SK-N-SH (cell line): ENCODE data around the gene SCNN1A. TPM values are rescaled to one million over a fixed set of nuclear protein-coding genes. Genes with fewer than 3 reads are reported as not detected.
A peak's percentile ranks its signal among the peaks of the same experiment; 100 is the strongest.

Experiments used
- CTCF ChIA-PET: fragments of 300-600, 350-600 bp; formaldehyde crosslinking; extraction: SDS; loops from one replicate; lab custom pipeline; 2021; lab: Yijun Ruan, JAX
- POLR2A ChIA-PET: fragments of 350-600 bp; sonication (Branson Sonifier 250); formaldehyde crosslinking; extraction: SDS; loops from one replicate; lab custom pipeline; 2020; ENCODE audit warnings: antibody characterized with exemption, inconsistent platforms; lab: Yijun Ruan, JAX
- DNase-seq: peaks from one replicate; pipeline ENCODE4 v3.0.0; 2012
- H2AFZ ChIP-seq: fragments of 200-600 bp; sonication (generic); 2 replicates; pipeline ENCODE4 v1.8.1; 2016; ENCODE audit warnings: antibody characterized with exemption, mild to moderate bottlenecking, low read depth
- H3F3A ChIP-seq: fragments of 200-600 bp; sonication (generic); replicated peaks from 2 replicates; pipeline ENCODE3; 2016; ENCODE audit warnings: antibody characterized with exemption, mild to moderate bottlenecking; ENCODE audit not compliant: insufficient read depth
- H3K27ac ChIP-seq, 2 experiments: fragments of 200-500 bp in 1 of 2; fragments of 200-600 bp in 1 of 2; sonication (Bioruptor generic) in 1 of 2; sonication (generic), shearing (Covaris generic) in 1 of 2; 2 replicates each; pipeline versions ENCODE4 v1.5.1 to v1.6.1; 2014 to 2016; ENCODE audit warnings: low read depth in 2 of 2, inconsistent platforms in 1 of 2, low read length in 1 of 2, mild to moderate bottlenecking in 1 of 2, mixed read lengths in 1 of 2
- H3K27me3 ChIP-seq: fragments of 200-600 bp; sonication (generic), shearing (Covaris generic); 2 replicates; pipeline ENCODE4 v1.6.1; 2016; ENCODE audit warnings: mixed run types; ENCODE audit not compliant: insufficient read depth
- H3K36me3 ChIP-seq, 2 experiments: fragments of 200-500 bp in 1 of 2; fragments of 200-600 bp in 1 of 2; sonication (Bioruptor generic) in 1 of 2; sonication (generic) in 1 of 2; replicated peaks in 1 of 2; 2 replicates each; pipeline versions ENCODE3 to v1.5.1; 2014 to 2016; ENCODE audit warnings: low read length in 1 of 2, mild to moderate bottlenecking in 1 of 2; ENCODE audit not compliant: insufficient read depth in 2 of 2, control insufficient read depth in 1 of 2
- H3K4me1 ChIP-seq, 2 experiments: fragments of 200-500 bp in 1 of 2; fragments of 200-600 bp in 1 of 2; sonication (Bioruptor generic) in 1 of 2; sonication (generic), shearing (Covaris generic) in 1 of 2; 2 replicates each; pipeline versions ENCODE4 v1.5.1 to v1.6.1; 2014 to 2016; ENCODE audit warnings: low read depth in 1 of 2, low read length in 1 of 2, mixed run types in 1 of 2; ENCODE audit not compliant: insufficient read depth in 2 of 2, control insufficient read depth in 1 of 2
- H3K4me2 ChIP-seq: fragments of 200-600 bp; sonication (generic), shearing (Covaris generic); 2 replicates; pipeline ENCODE4 v1.6.1; 2017; ENCODE audit warnings: mixed run types
- H3K4me3 ChIP-seq, 2 experiments: fragments of 200-500 bp in 1 of 2; fragments of 200-600 bp in 1 of 2; sonication (Bioruptor generic) in 1 of 2; sonication (generic), shearing (Covaris generic) in 1 of 2; 2 replicates each; pipeline versions ENCODE4 v1.5.1 to v1.8.1; 2014 to 2016; ENCODE audit warnings: low read depth in 2 of 2, inconsistent platforms in 1 of 2, low read length in 1 of 2, mild to moderate bottlenecking in 1 of 2, mixed read lengths in 1 of 2, moderate library complexity in 1 of 2
- H3K79me2 ChIP-seq: fragments of 200-600 bp; sonication (generic); 2 replicates; pipeline ENCODE4 v1.8.1; 2017; ENCODE audit warnings: mild to moderate bottlenecking; ENCODE audit not compliant: insufficient read depth
- H3K9ac ChIP-seq: fragments of 200-600 bp; sonication (generic); 2 replicates; pipeline ENCODE4 v1.6.1; 2017; ENCODE audit warnings: mixed run types
- H3K9me2 ChIP-seq: fragments of 200-600 bp; sonication (generic); 2 replicates; pipeline ENCODE4 v1.6.1; 2017; ENCODE audit warnings: mixed run types
- H3K9me3 ChIP-seq: fragments of 200-600 bp; sonication (generic); 2 replicates; pipeline ENCODE4 v1.6.1; 2017; ENCODE audit warnings: mixed run types, mild to moderate bottlenecking, moderate library complexity
- H4K20me1 ChIP-seq: fragments of 200-600 bp; sonication (generic); 2 replicates; pipeline ENCODE4 v1.6.1; 2017; ENCODE audit warnings: mild to moderate bottlenecking, mixed run types; ENCODE audit not compliant: insufficient read depth
- CHD2 ChIP-seq: fragments of 150-350 bp; IDR thresholded peaks from 2 replicates; pipeline ENCODE4 v1.6.1; 2018; ENCODE audit warnings: low read length; ENCODE audit not compliant: partially characterized antibody
- EP300 ChIP-seq, 2 experiments: IDR thresholded peaks; 2 replicates each; pipeline versions ENCODE4 v1.4.0 to v1.6.1; 2012; ENCODE audit warnings: borderline replicate concordance in 1 of 2, low read depth in 1 of 2, low read length in 1 of 2
- FOSL2 ChIP-seq: IDR thresholded peaks from 2 replicates; pipeline ENCODE4 v1.4.0; 2012; ENCODE audit warnings: low read depth, mild to moderate bottlenecking, moderate library complexity, borderline replicate concordance
- JUND ChIP-seq: IDR thresholded peaks from 2 replicates; pipeline ENCODE4 v1.4.0; 2012
- MAX ChIP-seq: IDR thresholded peaks from 2 replicates; pipeline ENCODE4 v1.4.0; 2012; ENCODE audit warnings: low read depth
- PBX3 ChIP-seq: IDR thresholded peaks from 2 replicates; pipeline ENCODE4; 2012
- POLR2AphosphoS5 ChIP-seq: IDR thresholded peaks from 2 replicates; pipeline ENCODE4 v1.6.1; 2012; ENCODE audit warnings: low read depth, low read length
- RAD21 ChIP-seq: IDR thresholded peaks from 2 replicates; pipeline ENCODE4 v1.6.1; 2012; ENCODE audit warnings: mild to moderate bottlenecking, low read length
- RXRA ChIP-seq: IDR thresholded peaks from 2 replicates; pipeline ENCODE4 v1.4.0; 2012; ENCODE audit warnings: low read depth, mild to moderate bottlenecking, borderline replicate concordance
- SMC3 ChIP-seq: IDR thresholded peaks from 2 replicates; pipeline ENCODE4 v1.6.1; 2012; ENCODE audit warnings: low read depth, low read length, improper control_type of control experiment
- TCF12 ChIP-seq: IDR thresholded peaks from 2 replicates; pipeline ENCODE4 v1.4.0; 2012
- USF2 ChIP-seq: fragments of 150-350 bp; IDR thresholded peaks from 2 replicates; pipeline ENCODE4 v1.6.1; 2017; ENCODE audit warnings: antibody characterized with exemption, low read length, low read depth, borderline replicate concordance
- WGBS: methylation state at CpG from one replicate; pipeline ENCODE4 v1.1.6; 2017; ENCODE audit warnings: low lambda C conversion rate; 5-methylcytosine and 5-hydroxymethylcytosine counted together
- polyA plus RNA-seq, 3 experiments: library from polyadenylated mRNA; depleted of rRNA; stranded (reverse); fragments of >200 nt; gene quantifications; 2 replicates each; pipeline ENCODE4 v1.2.3, GENCODE V29; 2012

The SCNN1A gene
- polyA plus RNA-seq, 1 of the 3 experiments (the other 2 are of a cell fraction) = 1.6 TPM

- CTCF ChIA-PET = interaction anchor here (0.9 to 1.6 kb wide), 5 partner anchors 15 to 125 kb away, joined by 3 to 5 read pairs (median 3); no protein-coding TSS in a partner anchor
These were observed 34.5 kb downstream of the SCNN1A start for GRCh38 chr12:6340745-6341416.

GRCh38 chr12:6340032-6340638 lies 35.2 kb downstream of the SCNN1A start:
- Histone ChIP-seq H4K20me1 (peaks cover 7% of the 10 kb centered on the region; the same call in 1 of the 2 replicates), H3K36me3 (no peaks in the 10 kb centered on the region), H3K79me2 (peaks cover 65% of the 10 kb centered on the region), H3K9me2 (no peaks in the 10 kb centered on the region), H3K9me3 (no peaks in the 10 kb centered on the region), H3K9ac (peak overlapping the region; percentile 99), H3K4me1 (peaks cover 44 to 49% of the 10 kb centered on the region in 2 experiments), H3K4me2 (peak overlapping the region; percentile 88), H2AFZ (no peak overlapping the region)
- no peak for DNase-seq
- CTCF ChIA-PET = interaction anchor here (0.9 to 1.6 kb wide), 4 partner anchors 16 to 125 kb away, joined by 3 to 5 read pairs (median 3); no protein-coding TSS in a partner anchor
- WGBS = 20% methylated on average over 9 of the region's 9 CpGs
- no peak for TF ChIP-seq EP300 (IDR thresholded peaks at IDR 0.05; ENCODE audit: borderline replicate concordance in 1 of 2, low read depth in 1 of 2, low read length in 1 of 2)
- no peak for TF ChIP-seq RAD21
- 0 out of 2 replicates have a peak, but pooled peaks have one; percentile 42 for TF ChIP-seq MAX
- no peak for TF ChIP-seq POLR2AphosphoS5
- TF ChIP-seq FOSL2 = peak; percentile 16; the same call in 1 of the 2 replicates
- TF ChIP-seq TCF12 = peak; percentile 76
- 0 out of 2 replicates have a peak, but pooled peaks have one; percentile 26 for TF ChIP-seq PBX3
- TF ChIP-seq, all 33 proteins: peak for 4
- peak overlapping the region; percentile 77 to 99 for H3K4me3 ChIP-seq
- no peaks in the 10 kb centered on the region for H3K27me3 ChIP-seq
- peaks cover 23% of the 10 kb centered on the region for H3F3A ChIP-seq
- POLR2A ChIA-PET = interaction anchor here (0.6 kb wide), 1 partner anchor 10 kb away, joined by 3 read pairs; no protein-coding TSS in a partner anchor
- H3K27ac ChIP-seq = peak overlapping the region; percentile 88 to 100

More at GRCh38 chr12:6340745-6341416, 34.5 kb downstream of the SCNN1A start:
- H3K27me3 ChIP-seq = no peaks in the 10 kb centered on the region
- no peaks in the 10 kb centered on the region for H3K9me3 ChIP-seq
- H3K9ac ChIP-seq = peak overlapping the region; percentile 99
- TF ChIP-seq MAX (no peak), USF2 (no peak), SMC3 (no peak), RXRA (no peak), POLR2AphosphoS5 (no peak), JUND (no peak), CHD2 (no peak)
- H3K36me3 ChIP-seq = no peaks in the 10 kb centered on the region
- H3K4me1 ChIP-seq = peaks cover 42% of the 10 kb centered on the region in 2 experiments; a peak in 3 of 4 replicates
- H3K4me2 ChIP-seq = peak overlapping the region; percentile 88
- no peak for DNase-seq
- no peak overlapping the region for H2AFZ ChIP-seq
- peak overlapping the region; percentile 88 to 100 for H3K27ac ChIP-seq
- peaks cover 7% of the 10 kb centered on the region; the same call in 1 of the 2 replicates for H4K20me1 ChIP-seq
- H3K9me2 ChIP-seq = no peaks in the 10 kb centered on the region
- H3K4me3 ChIP-seq = peak overlapping the region; percentile 77 to 99
- H3K79me2 ChIP-seq = peaks cover 61% of the 10 kb centered on the region
- WGBS = 11% methylated on average over 14 of the region's 15 CpGs
- H3F3A ChIP-seq = peaks cover 16% of the 10 kb centered on the region
- POLR2A ChIA-PET = interaction anchor here (0.6 kb wide), 1 partner anchor 11 kb away, joined by 3 read pairs; no protein-coding TSS in a partner anchor
